ENCODE data around the gene QARS1. TPM values are rescaled to one million over a fixed set of nuclear protein-coding genes. Genes with fewer than 3 reads are reported as not detected.

Gene QARS1
- total RNA-seq, 6 experiments from 2014 or later = 81.5 to 148 (median 93.5) TPM

GRCh38 chr3:49132437-49133225, 28.1 kb upstream of the QARS1 start, which contains the start of gene LAMB2:
LAMB2 (minus strand) TSS chr3:49133050; CDS start chr3:49132867, 183 bp downstream.
- Histone ChIP-seq H3K4me3 (peak within 1 kb of the TSS; percentile 68 to 73 (median 73)), H3K27me3 (no peaks in the 10 kb centered on the region), H3K4me1 (peaks cover 0 to 33% (median 12%) of the 10 kb centered on the region in 4 donors), H3K9me3 (no peaks in the 10 kb centered on the region), H3K27ac (peak within 1 kb of the TSS; percentile 56 to 76 (median 65)), H3K36me3 (no peaks in the 10 kb centered on the region)
- ATAC-seq (peak; percentile 70 to 82 (median 78)), DNase-seq (peak; percentile 72 to 84 (median 75))
- 10% methylated on average over 9 of the region's 28 CpGs for WGBS (ENCODE audit: insufficient coverage, low coverage, low lambda C conversion rate, missing lambda C conversion rate)
- peak in 1 of 4 donors; percentile 10 for TF ChIP-seq CTCF (IDR thresholded peaks at IDR 0.05)
- TF ChIP-seq POLR2A (IDR thresholded peaks at IDR 0.05) = peak; percentile 41
- intact Hi-C loops (cut with DNase I) = no loop called here

- Histone ChIP-seq H3K4me1 (peaks cover 0 to 33% (median 12%) of the 10 kb centered on the region in 4 donors), H3K36me3 (no peaks in the 10 kb centered on the region), H3K9me3 (no peaks in the 10 kb centered on the region), H3K4me3 (peak overlapping the region; percentile 68 to 73 (median 73)), H3K27me3 (no peaks in the 10 kb centered on the region), H3K27ac (peak overlapping the region in 2 of 3 donors; percentile 65 to 76)
- WGBS (ENCODE audit: insufficient coverage, low coverage, low lambda C conversion rate, missing lambda C conversion rate) = 50% methylated on average over 2 of the region's 9 CpGs
- TF ChIP-seq CTCF (IDR thresholded peaks at IDR 0.05) (no peak), POLR2A (IDR thresholded peaks at IDR 0.05) (no peak)
- intact Hi-C loops (cut with DNase I) = no loop called here
- ATAC-seq (no peak), DNase-seq (no peak)
Observed at GRCh38 chr3:49132073-49132436, 27.5 kb upstream of the QARS1 start.

- WGBS (ENCODE audit: insufficient coverage, low coverage, low lambda C conversion rate, missing lambda C conversion rate) = 82% methylated on average over 2 of the region's 6 CpGs
Observed at GRCh38 chr3:49131576-49131975, 27.0 kb upstream of the QARS1 start.

GRCh38 chr3:49131040-49131439, 26.5 kb upstream of the QARS1 start:
- Histone ChIP-seq H3K4me1 (peaks cover 0 to 33% (median 12%) of the 10 kb centered on the region in 4 donors), H3K36me3 (peaks cover 0 to 7% (median 0%) of the 10 kb centered on the region in 4 donors), H3K9me3 (no peaks in the 10 kb centered on the region), H3K27me3 (no peaks in the 10 kb centered on the region), H3K4me3 (no peak overlapping the region), H3K27ac (no peak overlapping the region)
- DNase-seq (no peak), ATAC-seq (no peak)
- TF ChIP-seq CTCF (IDR thresholded peaks at IDR 0.05) (no peak), POLR2A (IDR thresholded peaks at IDR 0.05) (no peak)
- WGBS (ENCODE audit: insufficient coverage, low coverage, low lambda C conversion rate, missing lambda C conversion rate) = no CpG with 5 or more reads among the region's 12 CpGs
- intact Hi-C loops (cut with DNase I) = no loop called here

More at GRCh38 chr3:49131576-49131975, 27.0 kb upstream of the QARS1 start:
- H3K36me3 ChIP-seq = peaks cover 0 to 2% (median 0%) of the 10 kb centered on the region in 4 donors
- TF ChIP-seq CTCF (IDR thresholded peaks at IDR 0.05) = no peak
- no peak for TF ChIP-seq POLR2A (IDR thresholded peaks at IDR 0.05)
- intact Hi-C loops (cut with DNase I) = no loop called here
- H3K4me3 ChIP-seq = peak overlapping the region in 2 of 3 donors; percentile 68 to 73
- no peak overlapping the region for H3K27ac ChIP-seq
- no peaks in the 10 kb centered on the region for H3K27me3 ChIP-seq
- H3K9me3 ChIP-seq = no peaks in the 10 kb centered on the region
- no peak for DNase-seq
- H3K4me1 ChIP-seq = peaks cover 0 to 33% (median 12%) of the 10 kb centered on the region in 4 donors
- no peak for ATAC-seq
